T-helper 17 cell (primary cell): ENCODE data around the gene HRK. TPM values are rescaled to one million over a fixed set of nuclear protein-coding genes. Genes with fewer than 3 reads are reported as not detected.

ENCODE experiments used
- ATAC-seq: fragments of 150-1000 bp; cut with Tn5 transposase; 2 replicates; pipeline ENCODE4 v1.10.0; 2021; ENCODE audit warnings: mild to moderate bottlenecking, moderate library complexity
- DNase-seq, 3 donors: peaks; one replicate each; pipeline versions ENCODE4 v3.0.0 to v3.0.0-alpha.2; 2020 to 2021
- H3K9me3 ChIP-seq: one replicate; pipeline ENCODE4 v1.7.0; 2013; ENCODE audit warnings: low read length, mild to moderate bottlenecking; ENCODE audit not compliant: control insufficient read depth, poor library complexity, severe bottlenecking
- H3K27ac Mint-ChIP-seq: one replicate; pipeline ENCODE4 v1.8.0; 2022; ENCODE audit warnings: mild to moderate bottlenecking, moderate library complexity, mixed read lengths
- H3K27me3 Mint-ChIP-seq: one replicate; pipeline ENCODE4 v1.8.0; 2022; ENCODE audit warnings: mixed read lengths
- H3K36me3 Mint-ChIP-seq: one replicate; pipeline ENCODE4 v1.8.0; 2022; ENCODE audit warnings: low read depth, mixed read lengths
- H3K4me1 Mint-ChIP-seq: one replicate; pipeline ENCODE4 v1.8.0; 2022; ENCODE audit warnings: mild to moderate bottlenecking, mixed read lengths
- H3K4me3 Mint-ChIP-seq: one replicate; pipeline ENCODE4 v1.8.0; 2022; ENCODE audit warnings: mild to moderate bottlenecking, moderate library complexity, mixed read lengths
- total RNA-seq, 4 donors: library from RNA in 2 of 4; stranded (reverse) in 2 of 4; gene quantifications; one replicate each; pipeline ENCODE4 v1.2.3 and lab custom pipeline; 2022 to 2026

The HRK gene
- total RNA-seq, 2 donors from 2014 or later: 0.30 TPM; not detected in 1

DNA sequence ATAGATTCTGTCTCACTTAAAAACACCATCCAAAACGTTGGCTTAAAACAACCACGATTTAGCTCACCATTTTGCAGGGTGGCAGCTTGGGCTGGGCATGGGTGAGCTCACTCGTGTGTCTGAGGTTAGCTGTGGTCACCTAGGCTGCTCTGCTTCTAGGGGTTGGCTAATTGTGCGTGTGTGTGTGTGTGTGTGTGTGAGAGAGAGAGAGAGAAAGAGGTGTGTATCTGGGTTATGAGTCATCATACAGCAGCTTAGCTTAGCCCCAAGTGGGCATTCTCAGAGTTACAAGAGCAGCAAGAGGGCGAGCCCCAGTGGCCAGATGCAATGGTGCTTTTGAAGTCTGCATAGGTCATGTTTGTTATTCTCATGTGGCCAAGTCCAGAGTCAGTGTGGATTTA is 35.5 kb upstream of the HRK start:
- H3K9me3 ChIP-seq: no peaks in the 10 kb centered on the region
- H3K4me1 Mint-ChIP-seq: peaks cover 28% of the 10 kb centered on the region
- DNase-seq (peak in 1 of 3 donors; percentile 5), ATAC-seq (peak; percentile 90)
- H3K27me3 Mint-ChIP-seq: no peaks in the 10 kb centered on the region
- peak overlapping the region; percentile 54 for H3K4me3 Mint-ChIP-seq
- peak overlapping the region; percentile 72 for H3K27ac Mint-ChIP-seq
- H3K36me3 Mint-ChIP-seq: peaks cover 2% of the 10 kb centered on the region

DNA sequence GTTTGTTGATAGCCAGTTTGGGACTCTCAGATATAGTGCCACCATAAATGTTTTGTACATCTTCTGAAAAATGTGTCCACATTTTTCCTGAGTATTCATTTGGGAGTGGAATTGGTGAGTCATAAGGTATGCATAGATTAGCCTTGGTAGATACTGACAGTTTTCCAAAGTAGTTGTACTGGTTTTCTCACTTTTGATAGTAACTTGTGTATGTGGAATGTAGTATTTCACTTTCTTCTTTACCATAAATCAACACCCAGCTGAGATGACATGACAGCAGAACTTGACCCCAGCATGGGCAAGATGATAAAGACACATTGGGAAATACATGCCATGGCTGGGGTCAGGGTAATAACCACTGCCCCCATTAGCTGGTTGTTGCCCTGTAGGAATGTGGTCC is 34.9 kb upstream of the HRK start:
- no peak for ATAC-seq
- Mint-ChIP-seq H3K27ac (peak overlapping the region; percentile 72), H3K4me3 (no peak overlapping the region), H3K36me3 (peaks cover 2% of the 10 kb centered on the region), H3K4me1 (peaks cover 28% of the 10 kb centered on the region), H3K27me3 (no peaks in the 10 kb centered on the region)
- DNase-seq: no peak
- no peaks in the 10 kb centered on the region for H3K9me3 ChIP-seq

DNA sequence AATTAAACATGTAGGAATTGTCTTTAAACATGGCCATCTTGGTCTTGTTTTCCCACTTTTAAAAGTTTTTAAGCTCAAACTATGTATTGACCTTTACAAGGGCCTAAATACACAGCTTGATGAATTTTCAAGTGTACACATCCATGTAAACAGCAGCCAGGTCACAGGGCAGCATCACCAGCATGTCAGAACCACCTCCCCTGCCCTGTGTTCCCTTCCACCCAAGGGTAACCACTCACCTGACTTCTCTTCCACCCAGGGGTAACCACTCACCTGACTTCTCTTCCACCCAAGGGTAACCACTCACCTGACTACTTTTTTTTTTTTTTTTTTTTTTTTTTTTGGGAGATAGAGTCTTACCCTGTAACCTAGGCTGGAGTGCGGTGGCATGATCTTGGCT is 34.1 kb upstream of the HRK start:
- ATAC-seq: no peak
- no peak overlapping the region for H3K27ac Mint-ChIP-seq
- H3K4me1 Mint-ChIP-seq: peaks cover 25% of the 10 kb centered on the region
- no peak overlapping the region for H3K4me3 Mint-ChIP-seq
- no peaks in the 10 kb centered on the region for H3K9me3 ChIP-seq
- H3K36me3 Mint-ChIP-seq: no peaks in the 10 kb centered on the region
- no peak for DNase-seq
- H3K27me3 Mint-ChIP-seq: no peaks in the 10 kb centered on the region

DNA sequence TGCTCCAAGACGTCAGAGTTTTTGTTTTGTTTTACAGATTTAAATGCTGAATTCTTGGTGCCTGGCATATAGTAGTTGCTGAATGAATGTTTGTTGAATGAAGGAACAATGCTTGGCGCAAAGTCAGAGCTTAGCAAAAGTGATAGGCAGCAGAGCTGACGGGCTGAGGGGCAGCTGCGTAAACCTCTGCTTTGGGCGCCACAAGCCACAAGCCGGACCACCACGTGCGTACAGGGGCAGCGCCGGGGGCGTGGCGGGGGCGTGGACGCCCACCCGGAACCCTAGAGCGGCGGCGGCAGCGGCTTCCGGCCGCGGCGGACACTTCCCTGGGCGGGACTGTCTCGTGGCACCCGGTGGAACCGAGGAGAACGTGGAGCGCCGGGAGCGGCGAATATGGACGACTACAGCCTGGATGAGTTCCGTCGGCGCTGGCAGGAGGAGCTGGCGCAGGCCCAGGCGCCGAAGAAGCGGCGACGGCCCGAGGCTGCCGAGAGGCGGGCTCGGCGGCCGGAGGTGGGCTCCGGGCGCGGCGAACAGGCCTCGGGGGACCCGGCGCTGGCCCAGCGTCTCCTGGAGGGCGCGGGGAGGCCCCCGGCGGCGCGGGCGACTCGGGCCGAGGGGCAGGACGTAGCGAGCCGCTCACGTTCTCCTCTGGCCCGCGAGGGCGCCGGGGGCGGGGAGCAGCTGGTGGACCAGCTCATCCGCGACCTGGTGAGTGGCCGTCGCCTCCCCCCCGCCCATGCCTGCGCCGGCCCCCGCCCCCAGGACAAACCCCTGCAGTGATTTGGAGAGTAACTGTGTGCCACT is 29.6 kb upstream of the HRK start, which contains the start of gene FBXW8:
Gene FBXW8, plus strand, starts transcription at position 306 of the 807 bp plus-strand sequence. Its CDS starts 88 bp downstream, at position 394.
- ATAC-seq: peak; percentile 84
- H3K9me3 ChIP-seq: no peaks in the 10 kb centered on the region

DNA sequence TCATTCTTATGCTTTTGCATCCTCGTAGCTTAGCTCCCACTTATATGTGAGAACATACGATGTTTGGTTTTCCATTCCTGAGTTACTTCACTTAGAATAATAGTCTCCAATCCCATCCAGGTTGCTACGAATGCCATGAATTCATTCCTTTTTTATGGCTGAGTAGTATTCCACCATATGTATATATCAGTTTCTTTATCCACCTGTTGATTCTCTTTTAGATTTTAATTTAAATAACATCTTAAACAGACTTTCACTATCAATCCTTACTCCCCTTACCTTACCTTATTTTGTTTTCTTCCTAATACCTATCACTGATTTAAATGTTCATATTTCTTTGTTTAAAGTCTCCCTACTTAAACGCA is 29.0 kb upstream of the HRK start:
- ATAC-seq (no peak), DNase-seq (no peak)
- Mint-ChIP-seq H3K36me3 (no peaks in the 10 kb centered on the region), H3K4me1 (peaks cover 12% of the 10 kb centered on the region), H3K4me3 (peak overlapping the region; percentile 90), H3K27me3 (peaks cover 4% of the 10 kb centered on the region), H3K27ac (peak overlapping the region; percentile 62)
- H3K9me3 ChIP-seq: no peaks in the 10 kb centered on the region

More for the DNA sequence above, 29.6 kb upstream of the HRK start, which contains the start of gene FBXW8:
- Mint-ChIP-seq H3K27ac (peak within 1 kb of the TSS; percentile 62), H3K4me3 (peak within 1 kb of the TSS; percentile 90), H3K36me3 (no peaks in the 10 kb centered on the region), H3K4me1 (peaks cover 14% of the 10 kb centered on the region), H3K27me3 (peaks cover 4% of the 10 kb centered on the region)
- DNase-seq: peak; percentile 30 to 43 (median 36)

DNA sequence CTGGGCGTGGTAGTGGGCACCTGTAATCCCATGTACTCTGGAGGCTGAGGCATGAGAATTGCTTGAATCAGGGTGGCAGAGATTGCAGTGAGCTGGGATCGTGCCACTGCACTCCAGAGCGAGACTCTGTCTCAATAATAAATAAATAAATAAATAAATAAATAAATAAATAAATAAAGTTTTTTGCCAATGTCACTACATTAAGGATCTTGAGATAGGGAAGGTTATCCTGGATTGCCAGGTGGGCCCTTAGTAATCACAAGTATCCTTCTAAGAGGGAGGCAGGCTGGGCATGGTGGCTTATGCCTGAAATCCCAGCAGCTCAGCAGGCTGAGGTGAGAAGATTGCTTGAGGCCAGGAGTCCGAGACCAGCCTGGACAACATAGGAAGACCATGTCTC is 25.0 kb upstream of the HRK start:
- H3K4me1 Mint-ChIP-seq: peaks cover 8% of the 10 kb centered on the region
- no peak for ATAC-seq
- H3K27me3 Mint-ChIP-seq: peaks cover 20% of the 10 kb centered on the region

DNA sequence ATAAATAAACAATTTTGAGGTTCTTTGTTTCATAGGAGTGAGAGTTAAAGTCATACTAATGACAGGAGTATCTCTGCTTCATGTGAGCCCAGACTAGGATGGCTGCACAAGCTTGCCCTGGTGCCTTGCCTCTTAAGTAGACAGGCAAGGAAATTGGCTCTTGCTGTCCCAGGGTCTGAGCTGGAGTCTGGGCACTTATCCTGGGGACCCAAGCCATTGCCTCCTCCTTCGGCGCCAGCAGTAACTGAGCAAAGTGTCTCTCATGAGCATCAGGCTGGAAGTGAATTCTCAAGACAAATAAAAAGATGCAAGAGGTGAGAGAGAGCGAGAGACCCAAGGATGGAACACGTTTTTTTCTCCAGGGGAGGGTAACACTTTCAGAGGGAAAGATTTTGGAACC is 22.6 kb upstream of the HRK start:
- Mint-ChIP-seq H3K27ac (peak overlapping the region; percentile 51), H3K36me3 (peaks cover 4% of the 10 kb centered on the region), H3K4me1 (peaks cover 2% of the 10 kb centered on the region), H3K4me3 (no peak overlapping the region), H3K27me3 (peaks cover 40% of the 10 kb centered on the region)
- DNase-seq (no peak), ATAC-seq (no peak)
- H3K9me3 ChIP-seq: no peaks in the 10 kb centered on the region

More for the DNA sequence above, 25.0 kb upstream of the HRK start:
- H3K9me3 ChIP-seq: no peaks in the 10 kb centered on the region
- no peak overlapping the region for H3K27ac Mint-ChIP-seq
- no peak overlapping the region for H3K4me3 Mint-ChIP-seq
- DNase-seq: no peak
- no peaks in the 10 kb centered on the region for H3K36me3 Mint-ChIP-seq

DNA sequence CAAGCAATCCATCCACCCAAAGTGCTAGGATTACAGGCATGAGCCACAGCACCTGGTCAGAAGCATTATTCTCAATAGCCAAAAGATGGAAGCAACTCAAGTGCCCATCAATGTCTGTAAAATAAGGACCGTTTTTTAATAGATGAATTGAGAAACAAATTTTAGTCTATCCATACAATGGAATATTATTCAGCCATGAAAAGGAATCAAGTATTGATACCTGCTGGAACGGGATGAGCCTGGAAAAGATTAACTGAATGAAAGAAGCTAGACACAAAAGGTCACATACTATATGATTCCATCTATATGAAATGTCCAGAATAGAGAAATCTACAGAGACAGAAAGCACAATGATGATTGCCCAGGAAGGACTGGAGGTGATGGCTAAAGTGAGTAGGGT is 20.4 kb upstream of the HRK start:
- no peak overlapping the region for H3K27ac Mint-ChIP-seq
- ATAC-seq (no peak), DNase-seq (no peak)
- peaks cover 4% of the 10 kb centered on the region for H3K36me3 Mint-ChIP-seq
- peaks cover 2% of the 10 kb centered on the region for H3K4me1 Mint-ChIP-seq
- no peak overlapping the region for H3K4me3 Mint-ChIP-seq
- peaks cover 56% of the 10 kb centered on the region for H3K27me3 Mint-ChIP-seq
- H3K9me3 ChIP-seq: no peaks in the 10 kb centered on the region

DNA sequence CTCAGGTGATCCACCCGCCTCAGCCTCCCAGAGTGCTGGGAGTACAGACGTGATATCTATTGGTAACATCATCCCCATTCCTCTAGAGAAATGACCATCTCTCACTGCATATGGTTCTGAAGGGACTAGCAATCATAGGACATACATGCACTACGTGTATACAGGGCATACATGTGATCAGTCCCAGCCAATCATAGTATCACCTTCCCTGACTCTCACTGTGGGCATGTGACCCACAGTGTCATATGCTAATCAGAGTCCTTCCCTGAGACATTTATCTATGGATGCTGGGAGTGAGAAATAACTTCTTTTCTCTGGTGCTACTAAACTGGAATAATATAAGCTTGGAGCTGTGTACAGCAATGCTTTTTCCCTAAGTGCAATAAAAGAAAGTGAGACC is 17.4 kb upstream of the HRK start:
- no peaks in the 10 kb centered on the region for H3K9me3 ChIP-seq
- no peaks in the 10 kb centered on the region for H3K4me1 Mint-ChIP-seq
- ATAC-seq (no peak), DNase-seq (no peak)
- H3K4me3 Mint-ChIP-seq: no peak overlapping the region
- peaks cover 57% of the 10 kb centered on the region for H3K27me3 Mint-ChIP-seq
- no peak overlapping the region for H3K27ac Mint-ChIP-seq
- H3K36me3 Mint-ChIP-seq: peaks cover 4% of the 10 kb centered on the region

DNA sequence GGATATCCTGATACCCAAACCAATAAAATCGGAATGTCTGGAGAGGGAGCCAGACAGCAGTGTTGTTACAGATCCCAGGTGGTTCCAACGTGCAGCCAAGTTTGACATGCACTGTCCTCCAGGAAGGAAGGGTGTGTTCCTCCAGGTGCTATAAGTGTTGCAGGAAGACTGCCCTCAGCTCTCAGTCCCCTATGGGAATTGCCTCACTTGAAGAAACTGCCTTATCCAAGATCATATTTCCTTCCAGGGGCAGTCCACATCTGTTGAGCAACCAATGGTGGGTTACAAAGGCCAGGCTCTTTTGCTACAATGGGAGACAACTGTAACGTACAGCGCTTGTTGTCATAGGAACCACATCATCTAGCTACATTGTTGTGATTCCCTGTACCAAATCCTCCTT is 16.2 kb upstream of the HRK start:
- ATAC-seq: no peak
- H3K4me1 Mint-ChIP-seq: no peaks in the 10 kb centered on the region
- DNase-seq: no peak
- H3K4me3 Mint-ChIP-seq: no peak overlapping the region
- no peaks in the 10 kb centered on the region for H3K9me3 ChIP-seq
- H3K36me3 Mint-ChIP-seq: peaks cover 4% of the 10 kb centered on the region
- peaks cover 57% of the 10 kb centered on the region for H3K27me3 Mint-ChIP-seq
- H3K27ac Mint-ChIP-seq: no peak overlapping the region

DNA sequence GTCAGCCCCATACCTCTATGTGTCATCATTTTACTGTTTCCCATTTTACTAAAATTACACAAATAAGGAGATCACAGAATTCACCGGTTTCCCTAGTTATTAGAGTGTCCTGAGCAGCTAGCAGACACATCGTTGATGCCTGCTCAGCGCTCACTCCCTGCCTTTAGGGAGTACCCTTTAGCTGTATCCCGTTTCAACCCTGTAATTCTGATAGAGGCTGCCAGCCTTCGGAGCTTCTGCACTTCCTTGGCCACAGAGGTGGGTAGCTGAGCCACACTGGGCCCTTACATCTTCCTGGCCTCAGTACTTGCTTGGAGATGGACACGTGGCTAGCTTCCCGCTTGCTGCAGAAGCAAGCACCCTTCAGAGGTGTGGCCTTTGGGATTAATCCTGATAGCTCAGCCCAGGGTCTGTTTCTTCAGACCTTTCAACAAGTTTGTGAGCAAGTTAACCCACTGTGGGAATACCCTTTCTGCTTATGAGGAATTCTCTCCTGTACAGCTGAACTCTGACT is 15.2 kb upstream of the HRK start:
- Mint-ChIP-seq H3K4me3 (no peak overlapping the region), H3K27ac (no peak overlapping the region), H3K4me1 (no peaks in the 10 kb centered on the region), H3K27me3 (peaks cover 50% of the 10 kb centered on the region), H3K36me3 (peaks cover 4% of the 10 kb centered on the region)
- ATAC-seq (no peak), DNase-seq (no peak)
- H3K9me3 ChIP-seq: no peaks in the 10 kb centered on the region

DNA sequence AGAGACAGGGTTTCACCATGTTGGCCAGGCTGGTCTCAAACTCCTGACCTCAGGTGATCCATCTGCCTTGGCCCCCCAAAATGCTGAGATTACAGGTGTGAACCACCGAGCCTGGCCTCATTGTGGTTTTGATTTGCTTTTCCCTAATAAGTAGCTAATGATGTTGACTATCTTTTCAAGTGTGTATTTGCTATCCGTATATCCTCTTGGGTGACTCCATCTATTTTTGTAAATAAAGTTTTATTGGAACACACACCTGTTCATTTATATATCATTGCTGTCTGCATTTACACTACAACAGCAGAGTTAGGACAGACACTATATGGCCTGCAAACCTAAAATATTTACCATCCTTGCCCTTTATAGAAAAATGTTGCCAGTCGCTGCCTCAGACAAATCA is 13.7 kb upstream of the HRK start:
- no peak overlapping the region for H3K4me3 Mint-ChIP-seq
- H3K36me3 Mint-ChIP-seq: peaks cover 4% of the 10 kb centered on the region
- H3K9me3 ChIP-seq: no peaks in the 10 kb centered on the region
- no peak overlapping the region for H3K27ac Mint-ChIP-seq
- ATAC-seq: no peak
- H3K27me3 Mint-ChIP-seq: peaks cover 40% of the 10 kb centered on the region
- H3K4me1 Mint-ChIP-seq: no peaks in the 10 kb centered on the region
- DNase-seq: no peak

DNA sequence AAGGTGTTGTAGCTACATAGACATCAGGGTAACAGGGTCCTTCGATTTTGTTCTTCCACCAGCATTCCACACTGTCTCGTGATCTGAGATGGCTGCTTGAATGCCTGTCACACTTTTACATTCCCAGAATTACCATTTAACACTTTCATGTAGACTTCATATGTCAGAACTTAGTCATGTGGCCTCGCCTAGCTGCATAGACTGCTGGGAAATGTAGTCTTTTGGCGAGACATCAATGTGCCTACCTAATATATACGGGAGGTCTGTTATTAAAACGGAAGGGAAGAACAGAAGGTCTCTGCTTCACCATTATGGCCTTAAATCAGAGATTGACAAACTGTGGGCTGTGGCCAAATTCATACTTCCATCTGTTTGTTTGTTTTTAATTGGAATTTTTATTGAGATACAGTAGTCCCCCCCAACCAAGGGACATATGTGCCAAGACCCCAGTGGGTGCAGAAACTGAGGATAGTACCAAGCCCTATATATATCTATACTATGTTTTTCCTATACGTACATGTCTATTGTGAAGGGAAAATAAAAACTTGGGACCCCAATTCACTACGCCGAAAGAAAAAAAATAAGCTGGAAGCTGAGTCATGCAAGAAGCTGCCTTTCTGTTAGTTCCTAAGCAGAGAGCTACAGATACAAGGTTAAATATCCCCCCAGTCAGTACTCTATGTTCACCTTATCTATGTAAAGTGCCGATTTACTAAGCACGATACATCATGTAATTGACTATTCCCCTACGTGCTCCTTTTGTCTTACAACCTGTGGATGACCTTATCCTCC is 11.3 kb upstream of the HRK start:
- H3K27ac Mint-ChIP-seq: no peak overlapping the region
- no peaks in the 10 kb centered on the region for H3K4me1 Mint-ChIP-seq
- no peaks in the 10 kb centered on the region for H3K9me3 ChIP-seq
- DNase-seq (no peak), ATAC-seq (no peak)
- no peak overlapping the region for H3K4me3 Mint-ChIP-seq
- H3K36me3 Mint-ChIP-seq: no peaks in the 10 kb centered on the region
- peaks cover 33% of the 10 kb centered on the region for H3K27me3 Mint-ChIP-seq
